Fibroblast of mammary gland (primary cell): ENCODE measurements around the gene UACA.

Source experiments
- DNase-seq: peaks from one replicate; pipeline ENCODE4 v3.0.0-alpha.2; 2010; ENCODE audit warnings: low read depth
- H3K4me3 ChIP-seq: 2 replicates; pipeline ENCODE4 v1.5.1; 2011; ENCODE audit warnings: low read depth, mild to moderate bottlenecking, low read length, moderate library complexity; ENCODE audit not compliant: control insufficient read depth
- TF ChIP-seq, protein P1 (sequence below): conservative IDR thresholded peaks from 2 replicates; pipeline ENCODE4 v1.5.1; 2011; ENCODE audit warnings: low read depth, low read length, inconsistent platforms; ENCODE audit not compliant: control insufficient read depth, insufficient read depth

The UACA gene

DNA sequence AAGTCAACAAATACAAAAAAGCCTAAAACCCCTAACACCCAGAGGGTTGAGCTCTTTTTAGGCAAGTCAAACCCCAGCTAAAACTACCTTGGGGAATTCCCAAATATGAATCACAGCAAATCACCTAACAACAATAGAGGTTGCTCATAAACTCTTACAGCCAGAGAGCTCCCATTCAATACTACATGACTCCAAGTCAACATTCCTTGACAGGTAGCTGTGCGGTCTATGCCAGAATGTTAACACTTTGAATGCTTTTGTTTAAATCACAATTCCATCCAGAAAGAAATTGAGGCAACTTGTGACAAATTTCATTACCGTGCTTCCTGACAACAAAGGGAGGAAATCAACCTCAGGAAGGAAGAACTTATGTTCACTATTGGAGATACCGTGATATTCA, 7.5 kb upstream of the UACA start:
- no peak overlapping the region for H3K4me3 ChIP-seq
- TF ChIP-seq, protein P1, sequence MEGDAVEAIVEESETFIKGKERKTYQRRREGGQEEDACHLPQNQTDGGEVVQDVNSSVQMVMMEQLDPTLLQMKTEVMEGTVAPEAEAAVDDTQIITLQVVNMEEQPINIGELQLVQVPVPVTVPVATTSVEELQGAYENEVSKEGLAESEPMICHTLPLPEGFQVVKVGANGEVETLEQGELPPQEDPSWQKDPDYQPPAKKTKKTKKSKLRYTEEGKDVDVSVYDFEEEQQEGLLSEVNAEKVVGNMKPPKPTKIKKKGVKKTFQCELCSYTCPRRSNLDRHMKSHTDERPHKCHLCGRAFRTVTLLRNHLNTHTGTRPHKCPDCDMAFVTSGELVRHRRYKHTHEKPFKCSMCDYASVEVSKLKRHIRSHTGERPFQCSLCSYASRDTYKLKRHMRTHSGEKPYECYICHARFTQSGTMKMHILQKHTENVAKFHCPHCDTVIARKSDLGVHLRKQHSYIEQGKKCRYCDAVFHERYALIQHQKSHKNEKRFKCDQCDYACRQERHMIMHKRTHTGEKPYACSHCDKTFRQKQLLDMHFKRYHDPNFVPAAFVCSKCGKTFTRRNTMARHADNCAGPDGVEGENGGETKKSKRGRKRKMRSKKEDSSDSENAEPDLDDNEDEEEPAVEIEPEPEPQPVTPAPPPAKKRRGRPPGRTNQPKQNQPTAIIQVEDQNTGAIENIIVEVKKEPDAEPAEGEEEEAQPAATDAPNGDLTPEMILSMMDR: no peak
- no peak for DNase-seq

DNA sequence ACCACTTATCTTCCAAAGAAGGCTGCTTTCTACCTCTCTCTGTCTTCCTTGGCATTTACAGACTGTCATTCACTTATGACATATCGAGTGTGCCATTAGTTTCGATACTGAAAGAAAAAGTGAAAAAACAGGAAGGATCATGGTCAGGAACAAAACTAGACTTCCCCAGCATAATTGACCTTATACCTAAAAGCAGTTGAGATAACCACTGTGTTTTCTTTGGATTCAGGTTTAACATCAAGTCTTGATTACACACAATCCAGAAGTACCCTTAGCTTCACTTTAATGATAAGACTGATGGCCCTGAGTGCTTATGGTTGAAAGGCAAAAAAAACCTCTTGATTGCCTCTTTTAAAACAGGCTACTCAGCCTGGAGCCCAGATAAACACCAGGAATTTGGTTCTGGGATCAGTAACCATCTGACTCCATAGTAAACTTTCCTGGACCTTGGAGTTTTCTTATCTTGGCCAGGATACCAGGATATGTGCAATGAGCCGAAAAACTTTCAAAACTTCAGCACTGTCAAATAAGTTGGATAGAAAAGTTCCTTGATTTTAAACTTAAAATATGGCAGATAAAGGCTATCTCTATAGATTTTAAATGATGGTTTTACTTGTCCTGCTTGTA, 5.0 kb upstream of the UACA start:
- H3K4me3 ChIP-seq: no peak overlapping the region
- TF ChIP-seq, protein P1: no peak
- no peak for DNase-seq

DNA sequence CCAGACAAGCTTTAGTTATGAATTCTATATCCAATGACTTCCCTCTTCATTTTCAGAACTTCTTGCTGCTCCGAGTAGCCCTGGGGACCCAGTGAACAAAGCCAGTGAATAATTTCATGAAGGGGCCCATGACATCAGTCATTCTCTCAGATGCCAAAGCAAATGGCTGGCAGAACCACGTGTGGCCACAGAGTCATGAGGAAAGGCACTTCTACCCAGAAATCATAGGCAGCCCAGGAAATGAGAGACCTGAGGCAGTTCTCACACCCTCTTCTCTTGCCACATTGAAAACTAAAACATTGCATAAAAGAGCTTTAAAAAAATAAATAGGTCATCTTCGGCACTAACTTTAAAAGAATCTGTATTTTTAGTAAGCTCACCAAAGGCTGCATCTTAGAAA, 4.3 kb upstream of the UACA start:
- TF ChIP-seq, protein P1: no peak
- no peak for DNase-seq
- no peak overlapping the region for H3K4me3 ChIP-seq

DNA sequence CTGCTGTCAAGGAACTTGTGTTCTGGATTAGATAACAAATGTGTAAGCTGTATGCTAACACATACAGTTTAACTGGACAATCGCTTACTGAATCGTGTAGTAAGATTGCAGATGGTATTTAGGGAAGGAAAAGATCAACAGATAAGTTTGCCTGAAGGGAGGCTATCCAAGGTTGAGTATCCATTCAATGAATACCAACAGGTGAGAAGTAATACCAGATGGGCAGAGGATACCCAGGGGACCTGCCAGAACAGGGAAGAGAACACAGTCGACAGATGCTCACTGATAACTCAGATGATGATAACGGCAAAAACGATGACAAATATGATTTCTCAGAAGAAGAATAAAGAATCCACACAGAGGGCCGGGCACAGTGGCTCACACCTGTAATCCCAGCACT, 3.2 kb upstream of the UACA start:
- no peak overlapping the region for H3K4me3 ChIP-seq
- TF ChIP-seq, protein P1: no peak
- no peak for DNase-seq

DNA sequence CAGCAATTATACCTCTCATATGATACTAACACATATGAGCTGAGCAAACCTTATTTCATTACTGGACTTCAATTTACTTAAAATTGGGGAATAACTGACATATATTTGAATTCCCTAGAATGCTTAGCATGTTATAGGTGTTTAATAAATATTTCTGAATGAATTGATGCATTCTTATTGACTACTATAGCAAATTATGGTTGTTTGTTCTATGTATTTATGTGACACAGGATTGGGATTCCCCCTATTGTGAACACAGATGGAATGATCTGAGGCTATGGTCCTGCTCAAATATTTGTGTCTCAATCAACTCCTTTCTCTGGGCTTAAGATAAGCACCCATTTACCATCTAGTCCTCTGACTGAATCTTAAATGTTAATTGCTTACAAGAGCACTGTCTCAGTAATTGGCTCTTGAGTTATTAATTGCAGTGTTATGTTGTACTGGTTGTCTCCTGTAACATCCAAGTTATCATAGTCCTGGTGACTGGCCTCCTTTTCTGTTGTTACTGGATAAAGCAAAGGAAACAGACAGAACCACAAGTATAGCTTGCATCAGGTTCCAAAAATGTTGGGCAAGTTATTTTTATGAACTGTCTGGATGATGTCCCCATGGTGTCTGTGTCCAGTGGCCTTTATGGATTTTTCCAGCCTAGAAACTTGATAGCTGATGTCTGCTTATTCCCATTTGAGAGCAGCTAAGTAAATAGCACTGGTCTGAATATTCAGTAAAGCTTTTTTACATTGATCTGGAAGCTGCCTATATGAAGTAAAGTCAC, 2.3 kb upstream of the UACA start:
- DNase-seq: peak; percentile 49
- TF ChIP-seq, protein P1: no peak
- H3K4me3 ChIP-seq: no peak overlapping the region

DNA sequence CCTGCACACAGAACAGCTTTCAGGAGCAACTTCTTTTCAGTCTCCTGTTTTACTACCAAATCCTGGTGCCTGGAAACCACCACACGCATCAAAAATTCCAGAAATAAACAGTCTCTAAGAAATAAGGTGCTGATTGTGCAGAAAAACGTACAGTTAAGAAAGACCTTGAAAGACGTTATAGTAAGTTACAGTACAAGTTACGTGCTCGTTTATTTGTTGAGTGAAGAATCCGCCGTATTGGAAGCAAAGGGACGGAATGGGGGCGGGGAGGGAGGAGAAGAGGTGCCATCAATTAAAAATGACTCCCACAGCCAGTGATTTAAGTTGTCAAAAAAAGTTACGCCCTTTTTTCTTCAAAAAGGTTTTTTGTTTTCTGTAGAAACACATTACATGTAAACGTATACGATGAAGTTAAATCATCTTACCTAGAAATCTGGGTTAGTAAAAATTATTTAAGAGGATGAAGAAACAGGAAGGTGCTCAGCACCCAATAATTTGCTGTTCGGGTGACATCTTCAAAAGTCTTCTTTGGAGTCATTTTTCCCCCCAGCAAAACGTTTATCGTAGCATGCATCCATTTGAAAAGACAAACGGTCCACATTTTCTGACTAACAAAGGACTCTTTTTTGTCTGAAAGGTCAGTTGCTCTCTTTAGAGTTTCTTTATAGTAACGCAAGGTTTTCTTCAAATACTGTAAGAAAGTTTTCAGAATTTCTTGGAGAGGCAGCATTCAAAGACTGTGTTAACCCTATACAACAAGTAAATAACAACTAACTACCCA, 782 bp upstream of the UACA start:
- no peak for DNase-seq
- TF ChIP-seq, protein P1: no peak
- H3K4me3 ChIP-seq: peak overlapping the region; percentile 92
